GOT3 (cell line): Measurements from ENCODE around the gene ITGBL1.

Experiments
- DNase-seq: peaks from one replicate; lab custom pipeline; 2025; ENCODE audit warnings: mixed read lengths; lab: John Stamatoyannopoulos, UW

The ITGBL1 gene

DNA sequence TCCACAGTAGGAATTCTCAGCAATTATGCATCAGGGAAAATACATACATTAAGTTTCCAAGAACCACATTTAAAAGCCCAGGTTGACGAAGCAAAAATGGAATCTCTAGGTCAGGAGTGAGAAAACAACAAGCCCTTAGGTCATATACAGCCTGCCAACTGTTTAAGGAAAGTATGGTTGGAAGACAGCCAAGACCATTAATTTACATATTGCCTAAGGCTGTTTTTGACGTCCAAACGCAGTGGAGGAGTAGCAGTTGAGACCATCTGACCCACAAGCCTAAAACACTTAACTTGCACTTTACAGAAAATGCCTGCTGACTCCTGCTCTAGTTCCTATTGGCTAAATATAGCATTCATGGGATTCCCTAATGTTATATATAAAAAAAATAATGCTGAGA is 299.0 kb downstream of the ITGBL1 start:
- no peak for DNase-seq

DNA sequence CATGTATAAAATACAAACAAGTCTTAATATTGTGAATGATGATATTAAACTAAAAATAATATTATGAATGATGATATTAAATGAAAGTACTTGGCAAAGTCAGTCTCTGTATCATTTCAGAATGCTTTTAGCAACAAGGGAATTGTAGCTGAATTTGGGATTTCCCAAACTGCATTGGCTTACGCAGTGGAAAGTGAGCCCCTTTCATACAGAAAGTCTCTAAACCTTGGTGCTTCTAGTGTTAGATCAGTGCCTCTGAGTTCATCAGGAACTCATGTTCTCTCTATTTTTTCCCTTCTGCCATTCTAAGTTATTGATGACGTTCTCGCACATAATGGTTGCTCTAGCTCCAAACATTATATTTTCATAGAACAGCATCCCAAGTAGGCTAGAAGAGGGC is 300.0 kb downstream of the ITGBL1 start:
- DNase-seq = no peak

DNA sequence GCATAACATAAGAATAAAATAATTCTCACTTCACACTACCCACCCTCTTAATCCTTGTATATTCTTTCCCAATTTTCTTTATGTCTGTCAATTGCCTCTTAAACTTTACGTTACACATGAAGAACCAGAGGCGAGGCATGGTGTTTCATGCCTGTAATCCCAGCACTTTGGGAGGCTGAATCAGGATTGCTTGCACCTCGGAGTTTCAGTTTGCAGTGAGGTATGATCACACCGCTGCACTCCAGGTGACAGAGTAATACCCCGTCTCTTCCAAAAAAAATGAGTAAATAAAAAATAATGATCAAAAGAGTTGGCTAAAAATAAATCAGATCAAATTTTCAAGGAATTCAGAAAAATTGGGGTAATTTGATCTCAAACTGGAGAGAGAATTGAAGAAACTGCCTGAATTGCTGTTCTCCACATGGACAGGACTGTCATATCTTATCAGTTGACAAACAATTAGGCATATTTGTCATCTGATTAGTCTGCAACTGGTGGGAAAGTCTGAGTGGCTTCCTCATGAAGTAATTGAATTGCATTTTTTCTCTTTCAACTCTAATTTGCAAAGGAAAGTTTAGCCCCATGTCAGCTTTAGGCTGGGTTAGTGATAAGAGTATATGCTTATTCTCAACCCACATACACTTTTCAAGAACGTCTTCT is 302.9 kb downstream of the ITGBL1 start:
- no peak for DNase-seq

DNA sequence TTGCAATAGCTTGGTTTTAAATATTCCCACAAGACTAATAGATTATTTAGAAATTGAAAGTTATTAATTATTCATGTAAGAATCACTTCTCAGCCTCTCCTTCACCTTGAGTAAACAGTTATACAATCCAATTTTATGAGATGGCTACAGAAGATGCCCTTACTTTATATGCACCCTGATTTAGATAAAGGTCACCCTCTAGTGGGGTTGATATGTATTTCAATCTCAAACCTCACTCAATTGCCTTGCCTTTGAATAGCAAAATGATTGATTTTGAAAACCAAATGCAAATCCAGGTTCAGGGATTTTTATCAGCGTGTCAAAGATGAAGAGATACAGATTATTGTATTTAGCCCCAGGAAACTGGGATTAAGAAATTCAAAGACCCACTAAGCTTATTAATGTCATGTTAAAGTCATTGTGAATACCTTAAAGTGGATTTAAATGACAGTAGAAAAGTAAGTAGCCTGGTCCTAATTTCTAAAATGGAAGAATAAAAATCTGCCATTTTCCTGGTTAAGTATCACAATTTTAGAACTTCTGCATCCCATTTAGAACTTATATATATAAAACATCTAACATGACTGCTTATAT is 305.1 kb downstream of the ITGBL1 start:
- no peak for DNase-seq

DNA sequence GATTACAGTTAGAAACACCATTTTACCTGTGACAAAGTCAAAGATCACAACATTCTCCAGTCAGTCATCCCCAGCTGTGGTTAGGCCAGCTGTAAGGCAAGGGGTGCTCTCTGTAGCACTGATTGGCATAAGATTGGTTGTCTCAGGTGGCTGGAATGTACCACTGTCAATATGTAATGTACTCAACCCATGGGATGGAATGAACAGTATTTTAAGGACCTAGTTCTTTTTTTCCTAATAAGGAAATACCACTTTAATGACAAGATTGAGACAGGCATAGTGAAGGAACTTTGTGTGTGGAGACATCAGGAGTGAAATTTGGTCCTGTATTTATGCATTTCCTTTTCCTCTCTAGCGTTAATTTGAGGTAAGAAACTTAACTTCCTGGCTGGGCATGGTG is 310.7 kb downstream of the ITGBL1 start:
- no peak for DNase-seq
